HepG2 (cell line): ENCODE data around the gene TLL2. TPM values are rescaled to one million over a fixed set of nuclear protein-coding genes. Genes with fewer than 3 reads are reported as not detected.

Source experiments
- ATAC-seq: fragments of 200-7000 bp; cut with Tn5 transposase; 3 replicates; pipeline ENCODE4 v1.9.1; 2020; ENCODE audit warnings: mild to moderate bottlenecking, moderate library complexity
- BruUV-seq: library from RNA; stranded (reverse); fragments of 400-500 nt; replicated peaks from 2 replicates; lab custom pipeline; 2021; lab: Mats Ljungman, UMichigan
- CTCF ChIA-PET: fragments of 300-600 bp; formaldehyde crosslinking; extraction: SDS; loops from one replicate; lab custom pipeline; 2021; ENCODE audit warnings: low total read pairs, inconsistent platforms, low intra/inter-chr PET ratio; lab: Yijun Ruan, JAX
- POLR2A ChIA-PET: fragments of 350-600 bp; sonication (Branson Sonifier 250); formaldehyde crosslinking; loops from one replicate; lab custom pipeline; 2020; ENCODE audit warnings: antibody characterized with exemption, inconsistent platforms; lab: Yijun Ruan, JAX
- DNase-seq: peaks from one replicate; pipeline ENCODE4 v3.0.0-alpha.2; 2015; ENCODE audit warnings: low spot score
- FAIRE-seq: peaks from 3 replicates; lab custom pipeline; 2011; peaks lifted over from hg19 to GRCh38; lab: Jason Lieb, UNC
- H2AFZ ChIP-seq: one replicate; pipeline ENCODE4 v1.6.1; 2011; ENCODE audit warnings: low read length, inconsistent platforms
- H3K27ac ChIP-seq: fragments of 300-600 bp; 3 replicates; pipeline ENCODE4 v1.8.0; 2011; ENCODE audit warnings: mixed run types, mild to moderate bottlenecking, mixed read lengths, low read length, inconsistent platforms; ENCODE audit not compliant: insufficient read depth; ENCODE audit errors: extremely low read length
- H3K27me3 ChIP-seq, 2 experiments: fragments of 200-600 bp in 1 of 2; 2 replicates in 1 of 2; 3 replicates in 1 of 2; pipeline versions ENCODE4 v1.6.0 to v1.8.0; 2011; ENCODE audit warnings: low read length in 2 of 2, mild to moderate bottlenecking in 2 of 2, moderate library complexity in 2 of 2, inconsistent platforms in 1 of 2; ENCODE audit not compliant: insufficient read depth in 2 of 2, control insufficient read depth in 1 of 2
- H3K36me3 ChIP-seq, 2 experiments: fragments of 200-600 bp in 1 of 2; replicated peaks in 1 of 2; 2 replicates in 1 of 2; 3 replicates in 1 of 2; pipeline versions ENCODE4 v1.5.1 to v1.8.0; 2011; ENCODE audit warnings: low read length in 2 of 2, inconsistent platforms in 1 of 2; ENCODE audit not compliant: insufficient read depth in 2 of 2, control insufficient read depth in 1 of 2
- H3K4me1 ChIP-seq: 2 replicates; pipeline ENCODE4 v1.5.1; 2012; ENCODE audit warnings: low read length, inconsistent platforms; ENCODE audit not compliant: insufficient read depth
- H3K4me2 ChIP-seq: 2 replicates; pipeline ENCODE4 v1.6.0; 2011; ENCODE audit warnings: low read depth, low read length, inconsistent platforms
- H3K4me3 ChIP-seq, 3 experiments: fragments of 200-600 bp in 1 of 3; sonication (generic), shearing (Covaris generic) in 1 of 3; replicated peaks in 1 of 3; 2 replicates each; pipeline ENCODE4 v1.5.1; 2011 to 2016; ENCODE audit warnings: low read length in 3 of 3, inconsistent platforms in 2 of 3, low read depth in 2 of 3, mild to moderate bottlenecking in 2 of 3, control low read depth in 1 of 3, mixed read lengths in 1 of 3; ENCODE audit not compliant: insufficient read depth in 1 of 3
- H3K79me2 ChIP-seq: one replicate; pipeline ENCODE4 v1.6.1; 2011; ENCODE audit warnings: low read length, inconsistent platforms; ENCODE audit not compliant: insufficient read depth
- H3K9ac ChIP-seq: 2 replicates; pipeline ENCODE4 v1.6.0; 2011; ENCODE audit warnings: mild to moderate bottlenecking, low read depth, low read length, inconsistent platforms; ENCODE audit not compliant: insufficient read depth
- H3K9me3 ChIP-seq: 2 replicates; pipeline ENCODE4 v1.5.1; 2012; ENCODE audit warnings: mild to moderate bottlenecking, low read length
- H4K20me1 ChIP-seq: 2 replicates; pipeline ENCODE4 v1.6.0; 2011; ENCODE audit warnings: inconsistent platforms, mild to moderate bottlenecking, low read length, moderate library complexity; ENCODE audit not compliant: insufficient read depth
- ARHGAP35 ChIP-seq: sonication (generic); formaldehyde crosslinking; IDR thresholded peaks from 2 replicates; pipeline ENCODE4 v1.9.0; 2022; ENCODE audit warnings: mild to moderate bottlenecking, inconsistent platforms, moderate library complexity, missing genetic modification reagents, borderline replicate concordance
- BCL6 ChIP-seq: IDR thresholded peaks from 2 replicates; pipeline ENCODE4 v1.6.1; 2016; ENCODE audit warnings: missing genetic modification reagents, missing compliant biosample characterization
- ESRRA ChIP-seq: sonication (generic); formaldehyde crosslinking; IDR thresholded peaks from 2 replicates; pipeline ENCODE4 v1.5.1; 2020; ENCODE audit warnings: mild to moderate bottlenecking, low read depth, missing genetic modification reagents
- FOXK2 ChIP-seq: fragments of 450-650 bp; IDR thresholded peaks from 2 replicates; pipeline ENCODE4 v1.6.1; 2016
- GLI4 ChIP-seq: sonication (generic); formaldehyde crosslinking; IDR thresholded peaks from 2 replicates; pipeline ENCODE4 v1.5.1; 2020; ENCODE audit warnings: missing genetic modification reagents, mild to moderate bottlenecking, moderate library complexity, borderline replicate concordance
- HDAC2 ChIP-seq: sonication (generic); formaldehyde crosslinking; IDR thresholded peaks from 2 replicates; pipeline ENCODE4 v1.4.0; 2020; ENCODE audit warnings: missing genetic modification reagents
- HOXA9 ChIP-seq: sonication (generic); formaldehyde crosslinking; IDR thresholded peaks from 2 replicates; pipeline ENCODE4 v1.8.1; 2022; ENCODE audit warnings: missing genetic modification reagents, mild to moderate bottlenecking, moderate library complexity, borderline replicate concordance
- KLF15 ChIP-seq: sonication (generic); formaldehyde crosslinking; IDR thresholded peaks from 2 replicates; pipeline ENCODE4 v1.8.1; 2023; ENCODE audit warnings: borderline replicate concordance, mild to moderate bottlenecking, inconsistent platforms, missing genetic modification reagents, mixed read lengths
- MLLT10 ChIP-seq: sonication (generic); formaldehyde crosslinking; IDR thresholded peaks from 2 replicates; pipeline ENCODE4 v1.4.0; 2020; ENCODE audit warnings: missing genetic modification reagents
- PBX3 ChIP-seq: sonication (generic); formaldehyde crosslinking; IDR thresholded peaks from 2 replicates; pipeline ENCODE4 v1.8.1; 2023; ENCODE audit warnings: missing genetic modification reagents, inconsistent platforms, borderline replicate concordance
- PCBP2 ChIP-seq: fragments of 200-400 bp; formaldehyde crosslinking; optimal IDR thresholded peaks from 2 replicates; pipeline ENCODE3; 2018; ENCODE audit warnings: low read length, low read depth; ENCODE audit not compliant: poor library complexity, severe bottlenecking
- RORA ChIP-seq: sonication (generic); formaldehyde crosslinking; IDR thresholded peaks from 2 replicates; pipeline ENCODE4 v1.5.0; 2020; ENCODE audit warnings: mild to moderate bottlenecking, missing genetic modification reagents, moderate library complexity
- SMARCC2 ChIP-seq: fragments of 450-650 bp; IDR thresholded peaks from 2 replicates; pipeline ENCODE4 v1.6.1; 2017; ENCODE audit warnings: antibody characterized with exemption, mild to moderate bottlenecking
- ZFP90 ChIP-seq: sonication (generic); formaldehyde crosslinking; IDR thresholded peaks from 2 replicates; pipeline ENCODE4 v1.8.0; 2022; ENCODE audit warnings: missing genetic modification reagents, mild to moderate bottlenecking, inconsistent platforms, borderline replicate concordance
- ZKSCAN5 ChIP-seq: sonication (generic); formaldehyde crosslinking; IDR thresholded peaks from 2 replicates; pipeline ENCODE4 v1.5.1; 2020; ENCODE audit warnings: mild to moderate bottlenecking, missing genetic modification reagents
- ZNF136 ChIP-seq: sonication (generic); formaldehyde crosslinking; IDR thresholded peaks from 2 replicates; pipeline ENCODE4 v1.8.1; 2022; ENCODE audit warnings: low read depth, mild to moderate bottlenecking, moderate library complexity, missing genetic modification reagents
- ZNF430 ChIP-seq: sonication (generic); formaldehyde crosslinking; IDR thresholded peaks from 2 replicates; pipeline ENCODE4 v1.9.0; 2021; ENCODE audit warnings: mild to moderate bottlenecking, missing genetic modification reagents
- ZNF597 ChIP-seq: sonication (generic); formaldehyde crosslinking; IDR thresholded peaks from 2 replicates; pipeline ENCODE4 v1.5.0; 2020; ENCODE audit warnings: missing genetic modification reagents
- WGBS: methylation state at CpG from one replicate; pipeline ENCODE4 v1.1.6; 2017; ENCODE audit warnings: low lambda C conversion rate; 5-methylcytosine and 5-hydroxymethylcytosine counted together
- in situ Hi-C: cut with HindIII; loops from 2 replicates; pipeline ENCODE4 v1.10.0; 2017; ENCODE audit warnings: low pct_unique_long_range_greater_than_20kb; ENCODE audit not compliant: extremely low pct_ligation_motif_present
- intact Hi-C: fragments of 100-400 bp; cut with micrococcal nuclease; formaldehyde crosslinking; loops from one replicate; pipeline ENCODE4 v1.10.0; 2022; ENCODE audit not compliant: unreplicated experiment
- polyA plus RNA-seq, 8 experiments: library from polyadenylated mRNA; depleted of rRNA in 3 of 8; stranded (reverse) in 7 of 8; unstranded in 1 of 8; fragments of >200 nt; fragmentation: Illumina TruSeq in 4 of 8; extraction: Trizol in 4 of 8; gene quantifications; 2 replicates each; pipeline versions ENCODE4 v1.2.1 to v1.2.3, GENCODE V29; 2011 to 2016; ENCODE audit warnings: low read depth in 4 of 8, missing spikeins in 1 of 8, mixed read lengths in 1 of 8; ENCODE audit not compliant: insufficient read depth in 1 of 8
- total RNA-seq, 5 experiments: library from RNA; depleted of rRNA; stranded (reverse); fragments of >200 nt; fragmentation: Illumina TruSeq; extraction: Trizol; gene quantifications; 2 replicates each; pipeline ENCODE4 v1.2.3, GENCODE V29; 2016; ENCODE audit warnings: low read depth in 1 of 5
- TF ChIP-seq, protein P1 (sequence below): sonication (generic); formaldehyde crosslinking; IDR thresholded peaks from 2 replicates; pipeline ENCODE4 v1.5.1; 2020; ENCODE audit warnings: mild to moderate bottlenecking, missing genetic modification reagents, moderate library complexity

Gene TLL2
- total and polyA plus RNA-seq, 2 of the 13 experiments (the other 11 are each of a cell fraction or from before 2014, with no cell fraction given), result 0.09 TPM; not detected in 1

DNA sequence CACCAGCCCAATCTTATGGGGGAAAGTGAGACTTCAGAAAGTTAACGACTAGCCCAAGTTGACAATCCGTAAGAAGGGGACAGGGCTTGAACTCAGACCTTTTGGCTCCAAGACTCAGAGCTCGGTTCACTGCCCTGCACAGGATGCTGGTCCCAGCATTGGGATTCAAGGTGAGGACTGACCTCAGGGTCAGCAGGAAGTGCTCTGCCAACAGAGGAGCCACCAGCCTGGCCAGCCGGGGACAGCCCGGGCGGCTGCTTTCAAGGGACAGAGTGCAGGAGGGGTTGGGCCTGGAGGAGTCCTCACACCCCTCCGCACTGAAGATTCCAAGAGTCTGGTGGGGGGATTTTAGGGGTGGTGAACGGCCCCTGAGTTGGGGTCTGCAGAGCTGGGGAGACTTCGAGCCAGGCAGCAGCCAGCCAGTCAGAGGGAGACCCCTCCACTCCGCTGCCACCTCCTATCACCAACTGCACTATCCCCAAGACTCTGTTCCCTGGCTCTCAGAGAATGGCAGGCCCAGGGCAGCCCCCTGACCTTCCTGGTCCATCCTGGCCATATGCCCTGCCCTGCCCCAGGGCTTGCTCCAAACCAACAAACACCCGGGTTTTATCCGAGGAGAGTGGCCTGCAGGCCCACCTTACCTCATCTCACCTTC lies 19.7 kb downstream of the TLL2 start:
- CTCF ChIA-PET, result no interaction called here
- no peaks in the 10 kb centered on the region for H4K20me1 ChIP-seq
- peaks cover 5 to 33% of the 10 kb centered on the region in 2 experiments; a peak in 4 of 5 replicates for H3K27me3 ChIP-seq
- no peak for FAIRE-seq
- 40% methylated on average over 4 of the region's 12 CpGs for WGBS
- H3K9me3 ChIP-seq, result no peaks in the 10 kb centered on the region
- BruUV-seq, result no TSS peak
- in situ Hi-C loops, result no loop called here
- intact Hi-C loops, result no loop called here
- no peaks in the 10 kb centered on the region for H3K36me3 ChIP-seq
- H3K4me1 ChIP-seq, result no peaks in the 10 kb centered on the region
- H3K79me2 ChIP-seq, result no peaks in the 10 kb centered on the region
- POLR2A ChIA-PET, result no interaction called here
- H2AFZ ChIP-seq, result no peak overlapping the region
- no peak overlapping the region for H3K4me2 ChIP-seq
- TF ChIP-seq PBX3 (CRISPR knock-in tag), result no peak
- no peak for TF ChIP-seq BCL6 (CRISPR knock-in tag)
- TF ChIP-seq SMARCC2, result no peak
- TF ChIP-seq KLF15 (CRISPR knock-in tag), result no peak
- TF ChIP-seq, protein P1, sequence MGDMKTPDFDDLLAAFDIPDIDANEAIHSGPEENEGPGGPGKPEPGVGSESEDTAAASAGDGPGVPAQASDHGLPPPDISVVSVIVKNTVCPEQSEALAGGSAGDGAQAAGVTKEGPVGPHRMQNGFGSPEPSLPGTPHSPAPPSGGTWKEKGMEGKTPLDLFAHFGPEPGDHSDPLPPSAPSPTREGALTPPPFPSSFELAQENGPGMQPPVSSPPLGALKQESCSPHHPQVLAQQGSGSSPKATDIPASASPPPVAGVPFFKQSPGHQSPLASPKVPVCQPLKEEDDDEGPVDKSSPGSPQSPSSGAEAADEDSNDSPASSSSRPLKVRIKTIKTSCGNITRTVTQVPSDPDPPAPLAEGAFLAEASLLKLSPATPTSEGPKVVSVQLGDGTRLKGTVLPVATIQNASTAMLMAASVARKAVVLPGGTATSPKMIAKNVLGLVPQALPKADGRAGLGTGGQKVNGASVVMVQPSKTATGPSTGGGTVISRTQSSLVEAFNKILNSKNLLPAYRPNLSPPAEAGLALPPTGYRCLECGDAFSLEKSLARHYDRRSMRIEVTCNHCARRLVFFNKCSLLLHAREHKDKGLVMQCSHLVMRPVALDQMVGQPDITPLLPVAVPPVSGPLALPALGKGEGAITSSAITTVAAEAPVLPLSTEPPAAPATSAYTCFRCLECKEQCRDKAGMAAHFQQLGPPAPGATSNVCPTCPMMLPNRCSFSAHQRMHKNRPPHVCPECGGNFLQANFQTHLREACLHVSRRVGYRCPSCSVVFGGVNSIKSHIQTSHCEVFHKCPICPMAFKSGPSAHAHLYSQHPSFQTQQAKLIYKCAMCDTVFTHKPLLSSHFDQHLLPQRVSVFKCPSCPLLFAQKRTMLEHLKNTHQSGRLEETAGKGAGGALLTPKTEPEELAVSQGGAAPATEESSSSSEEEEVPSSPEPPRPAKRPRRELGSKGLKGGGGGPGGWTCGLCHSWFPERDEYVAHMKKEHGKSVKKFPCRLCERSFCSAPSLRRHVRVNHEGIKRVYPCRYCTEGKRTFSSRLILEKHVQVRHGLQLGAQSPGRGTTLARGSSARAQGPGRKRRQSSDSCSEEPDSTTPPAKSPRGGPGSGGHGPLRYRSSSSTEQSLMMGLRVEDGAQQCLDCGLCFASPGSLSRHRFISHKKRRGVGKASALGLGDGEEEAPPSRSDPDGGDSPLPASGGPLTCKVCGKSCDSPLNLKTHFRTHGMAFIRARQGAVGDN (CRISPR knock-in tag), result no peak
- no peak for TF ChIP-seq ARHGAP35 (CRISPR knock-in tag)
- no peak for TF ChIP-seq ZNF136
- no peak for TF ChIP-seq ESRRA (CRISPR knock-in tag)
- TF ChIP-seq HDAC2 (CRISPR knock-in tag), result no peak
- TF ChIP-seq ZNF597 (CRISPR knock-in tag), result no peak
- TF ChIP-seq HOXA9 (CRISPR knock-in tag), result no peak
- TF ChIP-seq PCBP2, result no peak
- no peak for TF ChIP-seq RORA (CRISPR knock-in tag)
- no peak for TF ChIP-seq GLI4
- TF ChIP-seq FOXK2, result no peak
- TF ChIP-seq ZNF430, result no peak
- TF ChIP-seq ZFP90 (CRISPR knock-in tag), result no peak
- TF ChIP-seq MLLT10 (CRISPR knock-in tag), result no peak
- TF ChIP-seq ZKSCAN5 (CRISPR knock-in tag), result no peak
- H3K4me3 ChIP-seq, result no peak overlapping the region
- no peak for DNase-seq
- no peak for ATAC-seq
- H3K27ac ChIP-seq, result no peak overlapping the region
- no peak overlapping the region for H3K9ac ChIP-seq
